HFFc6 (cell line): ENCODE results near the gene CELA2B. TPM values are rescaled to one million over a fixed set of nuclear protein-coding genes. Genes with fewer than 3 reads are reported as not detected.
"Not testable (repeated sequence)": the region's sequence is repeated elsewhere in the genome, so short reads cannot be mapped to it uniquely, and the experiment has no call there.

Experiments used
- DNase-seq: peaks from one replicate; pipeline ENCODE4 v3.0.0-alpha.2; 2018
- H3K27ac Mint-ChIP-seq: 2 replicates; pipeline ENCODE4 v1.8.0; 2020; ENCODE audit warnings: mild to moderate bottlenecking, mixed read lengths
- H3K27me3 Mint-ChIP-seq: 2 replicates; pipeline ENCODE4 v1.8.0; 2021; ENCODE audit warnings: mild to moderate bottlenecking, moderate library complexity, mixed read lengths; ENCODE audit not compliant: insufficient read depth
- H3K36me3 Mint-ChIP-seq: 2 replicates; pipeline ENCODE4 v1.8.0; 2021; ENCODE audit warnings: low read depth, mixed read lengths
- H3K4me1 Mint-ChIP-seq: 2 replicates; pipeline ENCODE4 v1.8.0; 2020; ENCODE audit warnings: low read depth, mixed read lengths
- H3K4me3 Mint-ChIP-seq: 2 replicates; pipeline ENCODE4 v1.8.0; 2020; ENCODE audit warnings: mild to moderate bottlenecking, moderate library complexity, mixed read lengths
- H3K9me3 Mint-ChIP-seq: 2 replicates; pipeline ENCODE4 v1.8.0; 2020; ENCODE audit warnings: mild to moderate bottlenecking, mixed read lengths
- total RNA-seq, 6 experiments: library from RNA; stranded (reverse); fragmentation: NEBNext Ultra II Directional; extraction: Animal tissue kit (Norgen Biotek cat#: 25700); gene quantifications; 2 replicates in 1 of 6; 3 replicates in 5 of 6; pipeline ENCODE4 v1.2.3, GENCODE V29; 2021
- TF ChIP-seq, protein P1 (sequence below): fragments of 200-600 bp; sonication (generic); IDR thresholded peaks from 2 replicates; pipeline ENCODE4 v1.5.0; 2021; ENCODE audit warnings: antibody characterized with exemption, mild to moderate bottlenecking

CELA2B gene
- total RNA-seq, 6 experiments from 2014 or later = not detected

DNA sequence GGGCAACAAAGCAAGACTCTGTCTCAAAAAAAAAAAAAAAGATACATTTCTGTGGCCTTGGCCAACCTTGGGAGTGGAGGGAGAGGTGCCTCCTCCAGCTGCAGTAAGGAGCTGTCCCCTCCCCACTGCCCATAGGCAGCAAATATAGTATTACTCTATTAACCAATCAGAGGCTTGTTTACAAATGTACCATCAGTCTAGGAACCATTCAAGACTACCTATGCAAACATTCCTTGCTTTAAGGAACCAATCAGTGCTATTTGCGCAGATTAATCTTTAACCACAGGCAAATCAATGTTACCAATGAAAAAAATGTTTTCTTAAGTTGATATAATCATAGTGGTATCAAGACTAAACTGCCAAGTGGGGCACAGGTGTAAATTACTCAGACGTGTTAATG lies 18.3 kb upstream of the CELA2B start:
- H3K27me3 Mint-ChIP-seq = peaks cover 15% of the 10 kb centered on the region
- H3K4me3 Mint-ChIP-seq = no peak overlapping the region
- H3K4me1 Mint-ChIP-seq = peaks cover 28% of the 10 kb centered on the region
- no peaks in the 10 kb centered on the region for H3K36me3 Mint-ChIP-seq
- H3K27ac Mint-ChIP-seq = no peak overlapping the region
- TF ChIP-seq, protein P1, sequence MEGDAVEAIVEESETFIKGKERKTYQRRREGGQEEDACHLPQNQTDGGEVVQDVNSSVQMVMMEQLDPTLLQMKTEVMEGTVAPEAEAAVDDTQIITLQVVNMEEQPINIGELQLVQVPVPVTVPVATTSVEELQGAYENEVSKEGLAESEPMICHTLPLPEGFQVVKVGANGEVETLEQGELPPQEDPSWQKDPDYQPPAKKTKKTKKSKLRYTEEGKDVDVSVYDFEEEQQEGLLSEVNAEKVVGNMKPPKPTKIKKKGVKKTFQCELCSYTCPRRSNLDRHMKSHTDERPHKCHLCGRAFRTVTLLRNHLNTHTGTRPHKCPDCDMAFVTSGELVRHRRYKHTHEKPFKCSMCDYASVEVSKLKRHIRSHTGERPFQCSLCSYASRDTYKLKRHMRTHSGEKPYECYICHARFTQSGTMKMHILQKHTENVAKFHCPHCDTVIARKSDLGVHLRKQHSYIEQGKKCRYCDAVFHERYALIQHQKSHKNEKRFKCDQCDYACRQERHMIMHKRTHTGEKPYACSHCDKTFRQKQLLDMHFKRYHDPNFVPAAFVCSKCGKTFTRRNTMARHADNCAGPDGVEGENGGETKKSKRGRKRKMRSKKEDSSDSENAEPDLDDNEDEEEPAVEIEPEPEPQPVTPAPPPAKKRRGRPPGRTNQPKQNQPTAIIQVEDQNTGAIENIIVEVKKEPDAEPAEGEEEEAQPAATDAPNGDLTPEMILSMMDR = no peak
- no peak for DNase-seq
- H3K9me3 Mint-ChIP-seq = no peaks in the 10 kb centered on the region

- H3K4me3 Mint-ChIP-seq, H3K9me3 Mint-ChIP-seq, H3K36me3 Mint-ChIP-seq, H3K27ac Mint-ChIP-seq, DNase-seq: not testable (repeated sequence)
- peaks cover 28% of the 10 kb centered on the region for H3K4me1 Mint-ChIP-seq
- peaks cover 17% of the 10 kb centered on the region for H3K27me3 Mint-ChIP-seq
Observed at GRCh38 chr1:15458388-15458787, 17.5 kb upstream of the CELA2B start.

- no peaks in the 10 kb centered on the region for H3K36me3 Mint-ChIP-seq
- TF ChIP-seq, protein P1 = no peak
- no peak overlapping the region for H3K4me3 Mint-ChIP-seq
- peak; percentile 13 for DNase-seq
- no peaks in the 10 kb centered on the region for H3K9me3 Mint-ChIP-seq
- H3K4me1 Mint-ChIP-seq = peaks cover 19% of the 10 kb centered on the region
- no peak overlapping the region for H3K27ac Mint-ChIP-seq
- peaks cover 17% of the 10 kb centered on the region for H3K27me3 Mint-ChIP-seq
Observed at GRCh38 chr1:15459771-15460707, 15.9 kb upstream of the CELA2B start.

- Mint-ChIP-seq H3K4me3 (no peak overlapping the region), H3K36me3 (no peaks in the 10 kb centered on the region), H3K9me3 (no peaks in the 10 kb centered on the region), H3K27ac (no peak overlapping the region), H3K4me1 (peaks cover 15% of the 10 kb centered on the region), H3K27me3 (peaks cover 17% of the 10 kb centered on the region)
- no peak for DNase-seq
- TF ChIP-seq, protein P1 = no peak
Observed at GRCh38 chr1:15460708-15461095, 15.2 kb upstream of the CELA2B start.

- not testable (repeated sequence) for H3K27ac Mint-ChIP-seq, H3K36me3 Mint-ChIP-seq, H3K4me3 Mint-ChIP-seq, H3K9me3 Mint-ChIP-seq, DNase-seq
- H3K27me3 Mint-ChIP-seq = peaks cover 14% of the 10 kb centered on the region
- peaks cover 14% of the 10 kb centered on the region for H3K4me1 Mint-ChIP-seq
Observed at GRCh38 chr1:15463064-15463800, 12.7 kb upstream of the CELA2B start.

- not testable (repeated sequence) for H3K27ac Mint-ChIP-seq, DNase-seq, H3K4me3 Mint-ChIP-seq, H3K9me3 Mint-ChIP-seq, H3K36me3 Mint-ChIP-seq
- Mint-ChIP-seq H3K27me3 (peaks cover 17% of the 10 kb centered on the region), H3K4me1 (peaks cover 14% of the 10 kb centered on the region)
Observed at GRCh38 chr1:15463926-15464322, 12.0 kb upstream of the CELA2B start.

DNA sequence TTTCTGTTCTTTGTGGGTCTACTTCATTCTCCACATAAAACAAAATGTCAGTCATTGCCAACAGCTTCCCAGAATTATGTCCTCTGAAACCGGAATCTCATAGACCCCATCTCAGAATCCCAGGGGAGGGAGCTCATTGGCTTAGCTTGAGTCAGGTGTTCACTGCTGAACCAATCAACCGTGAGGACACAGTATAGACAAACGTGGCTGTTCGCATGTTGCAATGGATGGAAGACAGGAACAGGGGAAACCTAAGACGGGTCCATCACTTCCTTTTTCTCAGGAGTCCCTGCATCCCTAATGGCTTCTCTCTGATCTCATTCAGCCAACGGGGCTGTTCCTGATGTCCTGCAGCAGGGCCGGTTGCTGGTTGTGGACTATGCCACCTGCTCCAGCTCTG lies 10.2 kb upstream of the CELA2B start:
- TF ChIP-seq, protein P1 = no peak
- H3K9me3 Mint-ChIP-seq = no peaks in the 10 kb centered on the region
- no peaks in the 10 kb centered on the region for H3K36me3 Mint-ChIP-seq
- DNase-seq = no peak
- H3K27ac Mint-ChIP-seq = no peak overlapping the region
- no peak overlapping the region for H3K4me3 Mint-ChIP-seq
- peaks cover 27% of the 10 kb centered on the region for H3K27me3 Mint-ChIP-seq
- H3K4me1 Mint-ChIP-seq = no peaks in the 10 kb centered on the region

GRCh38 chr1:15466955-15467625 lies 8.8 kb upstream of the CELA2B start:
- H3K4me3 Mint-ChIP-seq, H3K4me1 Mint-ChIP-seq, H3K36me3 Mint-ChIP-seq, H3K27ac Mint-ChIP-seq, DNase-seq, H3K9me3 Mint-ChIP-seq: not testable (repeated sequence)
- H3K27me3 Mint-ChIP-seq = peaks cover 30% of the 10 kb centered on the region
